ENCODE data around the gene DIP2B. TPM values are rescaled to one million over a fixed set of nuclear protein-coding genes. Genes with fewer than 3 reads are reported as not detected.

DIP2B gene
- polyA plus RNA-seq, 1 donor from 2014 or later = 44.0 TPM

GRCh38 chr12:50786498-50787231 is 281.9 kb downstream of the DIP2B start:
- H3F3A ChIP-seq (ENCODE audit: insufficient read depth, low read length, poor library complexity, severe bottlenecking) = no peaks in the 10 kb centered on the region
- H3K9me3 ChIP-seq (ENCODE audit: low read length) = no peaks in the 10 kb centered on the region
- H3K9ac ChIP-seq (ENCODE audit: low read length) = no peak overlapping the region
- no peak overlapping the region for H3K4me2 ChIP-seq (ENCODE audit: low read length)
- H3K36me3 ChIP-seq (ENCODE audit: insufficient read depth, low read length) = no peaks in the 10 kb centered on the region
- H3K4me3 ChIP-seq (ENCODE audit: low read length) = no peak overlapping the region
- no peak overlapping the region for H2AFZ ChIP-seq (ENCODE audit: low read depth, low read length)
- TF ChIP-seq EP300 (conservative IDR thresholded peaks at IDR 0.05; ENCODE audit: poor library complexity, severe bottlenecking) (no peak), RAD21 (conservative IDR thresholded peaks at IDR 0.05) (no peak), SMC3 (conservative IDR thresholded peaks at IDR 0.05; ENCODE audit: poor library complexity) (no peak), TAF1 (IDR thresholded peaks at IDR 0.05; ENCODE audit: low read depth) (no peak), MXI1 (conservative IDR thresholded peaks at IDR 0.05; ENCODE audit: poor library complexity, severe bottlenecking) (no peak), REST (IDR thresholded peaks at IDR 0.05; ENCODE audit: borderline replicate concordance) (no peak), CTCF (IDR thresholded peaks at IDR 0.05; ENCODE audit: poor library complexity, severe bottlenecking) (no peak), EZH2 (IDR thresholded peaks at IDR 0.05; ENCODE audit: borderline replicate concordance, insufficient read depth, low read length, poor library complexity, severe bottlenecking) (no peak), POLR2AphosphoS5 (IDR thresholded peaks at IDR 0.05) (no peak)
- no peak overlapping the region for H3K27ac ChIP-seq (ENCODE audit: low read length)
- no peaks in the 10 kb centered on the region for H3K27me3 ChIP-seq (ENCODE audit: insufficient read depth, low read depth, low read length)
- no peaks in the 10 kb centered on the region for H3K79me2 ChIP-seq (replicated peaks; ENCODE audit: insufficient read depth, low read length)
- no peaks in the 10 kb centered on the region for H4K20me1 ChIP-seq (ENCODE audit: insufficient read depth)
- no peaks in the 10 kb centered on the region for H3K9me2 ChIP-seq (ENCODE audit: insufficient read depth, low read length)

- H4K20me1 ChIP-seq (ENCODE audit: insufficient read depth) = no peaks in the 10 kb centered on the region
- H3K79me2 ChIP-seq (replicated peaks; ENCODE audit: insufficient read depth, low read length) = no peaks in the 10 kb centered on the region
- H3K4me2 ChIP-seq (ENCODE audit: low read length) = no peak overlapping the region
- H3K27ac ChIP-seq (ENCODE audit: low read length) = no peak overlapping the region
- TF ChIP-seq EP300 (conservative IDR thresholded peaks at IDR 0.05; ENCODE audit: poor library complexity, severe bottlenecking) = no peak
- no peak for TF ChIP-seq SMC3 (conservative IDR thresholded peaks at IDR 0.05; ENCODE audit: poor library complexity)
- no peak for TF ChIP-seq TAF1 (IDR thresholded peaks at IDR 0.05; ENCODE audit: low read depth)
- no peak for TF ChIP-seq MXI1 (conservative IDR thresholded peaks at IDR 0.05; ENCODE audit: poor library complexity, severe bottlenecking)
- no peak for TF ChIP-seq CTCF (IDR thresholded peaks at IDR 0.05; ENCODE audit: poor library complexity, severe bottlenecking)
- no peak for TF ChIP-seq REST (IDR thresholded peaks at IDR 0.05; ENCODE audit: borderline replicate concordance)
- no peak for TF ChIP-seq RAD21 (conservative IDR thresholded peaks at IDR 0.05)
- TF ChIP-seq POLR2AphosphoS5 (IDR thresholded peaks at IDR 0.05) = no peak
- TF ChIP-seq EZH2 (IDR thresholded peaks at IDR 0.05; ENCODE audit: borderline replicate concordance, insufficient read depth, low read length, poor library complexity, severe bottlenecking) = no peak
- H3F3A ChIP-seq (ENCODE audit: insufficient read depth, low read length, poor library complexity, severe bottlenecking) = no peaks in the 10 kb centered on the region
- H3K36me3 ChIP-seq (ENCODE audit: insufficient read depth, low read length) = no peaks in the 10 kb centered on the region
- H3K9me3 ChIP-seq (ENCODE audit: low read length) = no peaks in the 10 kb centered on the region
- H3K9ac ChIP-seq (ENCODE audit: low read length) = no peak overlapping the region
- H3K27me3 ChIP-seq (ENCODE audit: insufficient read depth, low read depth, low read length) = no peaks in the 10 kb centered on the region
- no peak overlapping the region for H2AFZ ChIP-seq (ENCODE audit: low read depth, low read length)
- no peaks in the 10 kb centered on the region for H3K9me2 ChIP-seq (ENCODE audit: insufficient read depth, low read length)
- no peak overlapping the region for H3K4me3 ChIP-seq (ENCODE audit: low read length)
These were observed 282.8 kb downstream of the DIP2B start for GRCh38 chr12:50787618-50788017.

Measured in neural cell (in vitro differentiated cells).